ENCODE measurements around the gene UNG. TPM values are rescaled to one million over a fixed set of nuclear protein-coding genes. Genes with fewer than 3 reads are reported as not detected.

UNG gene
- polyA plus RNA-seq, 1 donor from 2014 or later = 38.4 TPM

- Histone ChIP-seq H3K36me3 (ENCODE audit: insufficient read depth, low read length) (no peaks in the 10 kb centered on the region), H3K27me3 (ENCODE audit: insufficient read depth, low read depth, low read length) (peaks cover 18% of the 10 kb centered on the region), H3K9ac (ENCODE audit: low read length) (no peak overlapping the region), H3K9me3 (ENCODE audit: low read length) (no peaks in the 10 kb centered on the region), H3K79me2 (replicated peaks; ENCODE audit: insufficient read depth, low read length) (no peaks in the 10 kb centered on the region), H3K4me3 (ENCODE audit: low read length) (no peak overlapping the region), H3K4me2 (ENCODE audit: low read length) (no peak overlapping the region), H4K20me1 (ENCODE audit: insufficient read depth) (no peaks in the 10 kb centered on the region), H3F3A (ENCODE audit: insufficient read depth, low read length, poor library complexity, severe bottlenecking) (no peaks in the 10 kb centered on the region), H3K9me2 (ENCODE audit: insufficient read depth, low read length) (no peaks in the 10 kb centered on the region), H3K27ac (ENCODE audit: low read length) (no peak overlapping the region), H2AFZ (ENCODE audit: low read depth, low read length) (no peak overlapping the region)
- TF ChIP-seq CTCF (IDR thresholded peaks at IDR 0.05; ENCODE audit: poor library complexity, severe bottlenecking) (no peak), MXI1 (conservative IDR thresholded peaks at IDR 0.05; ENCODE audit: poor library complexity, severe bottlenecking) (no peak), POLR2AphosphoS5 (IDR thresholded peaks at IDR 0.05) (no peak), RAD21 (conservative IDR thresholded peaks at IDR 0.05) (no peak), TAF1 (IDR thresholded peaks at IDR 0.05; ENCODE audit: low read depth) (no peak), SMC3 (conservative IDR thresholded peaks at IDR 0.05; ENCODE audit: poor library complexity) (no peak), EZH2 (IDR thresholded peaks at IDR 0.05; ENCODE audit: borderline replicate concordance, insufficient read depth, low read length, poor library complexity, severe bottlenecking) (no peak), EP300 (conservative IDR thresholded peaks at IDR 0.05; ENCODE audit: poor library complexity, severe bottlenecking) (no peak), REST (IDR thresholded peaks at IDR 0.05; ENCODE audit: borderline replicate concordance) (no peak)
Measured at GRCh38 chr12:109150124-109150640, 52.8 kb downstream of the UNG start.

GRCh38 chr12:109151457-109151856 lies 54.1 kb downstream of the UNG start:
- H3K27ac ChIP-seq (ENCODE audit: low read length) = no peak overlapping the region

More at GRCh38 chr12:109151457-109151856, 54.1 kb downstream of the UNG start:
- Histone ChIP-seq H3K4me3 (ENCODE audit: low read length) (no peak overlapping the region), H3K79me2 (replicated peaks; ENCODE audit: insufficient read depth, low read length) (no peaks in the 10 kb centered on the region), H2AFZ (ENCODE audit: low read depth, low read length) (no peak overlapping the region), H4K20me1 (ENCODE audit: insufficient read depth) (no peaks in the 10 kb centered on the region), H3K36me3 (ENCODE audit: insufficient read depth, low read length) (no peaks in the 10 kb centered on the region), H3K4me2 (ENCODE audit: low read length) (no peak overlapping the region), H3K9me2 (ENCODE audit: insufficient read depth, low read length) (no peaks in the 10 kb centered on the region), H3F3A (ENCODE audit: insufficient read depth, low read length, poor library complexity, severe bottlenecking) (no peaks in the 10 kb centered on the region), H3K27me3 (ENCODE audit: insufficient read depth, low read depth, low read length) (peaks cover 19% of the 10 kb centered on the region), H3K9me3 (ENCODE audit: low read length) (no peaks in the 10 kb centered on the region), H3K9ac (ENCODE audit: low read length) (no peak overlapping the region)
- TF ChIP-seq RAD21 (conservative IDR thresholded peaks at IDR 0.05) (no peak), EP300 (conservative IDR thresholded peaks at IDR 0.05; ENCODE audit: poor library complexity, severe bottlenecking) (no peak), MXI1 (conservative IDR thresholded peaks at IDR 0.05; ENCODE audit: poor library complexity, severe bottlenecking) (no peak), CTCF (IDR thresholded peaks at IDR 0.05; ENCODE audit: poor library complexity, severe bottlenecking) (no peak)

Data from neural cell (in vitro differentiated cells).